Measurements from ENCODE around the gene MRPS31. TPM values are rescaled to one million over a fixed set of nuclear protein-coding genes. Genes with fewer than 3 reads are reported as not detected.
A peak's percentile ranks its signal among the peaks of the same experiment; 100 is the strongest.
"Not testable (repeated sequence)": the region's sequence is repeated elsewhere in the genome, so short reads cannot be mapped to it uniquely, and the experiment has no call there.

Gene MRPS31
- total RNA-seq, 2 donors from 2014 or later: 13.0 to 15.8 TPM

- H3K27ac Mint-ChIP-seq: peak overlapping the region; percentile 72
- no peaks in the 10 kb centered on the region for H3K36me3 Mint-ChIP-seq (ENCODE audit: low read depth)
- H3K9me3 ChIP-seq (ENCODE audit: control insufficient read depth, low read length, poor library complexity, severe bottlenecking): no peaks in the 10 kb centered on the region
- no peaks in the 10 kb centered on the region for H3K27me3 Mint-ChIP-seq
- peaks cover 26% of the 10 kb centered on the region for H3K4me1 Mint-ChIP-seq
- DNase-seq (no peak), ATAC-seq (no peak)
- H3K4me3 Mint-ChIP-seq: no peak overlapping the region
Observed at GRCh38 chr13:40765602-40766001, 5.4 kb downstream of the MRPS31 start.

DNA sequence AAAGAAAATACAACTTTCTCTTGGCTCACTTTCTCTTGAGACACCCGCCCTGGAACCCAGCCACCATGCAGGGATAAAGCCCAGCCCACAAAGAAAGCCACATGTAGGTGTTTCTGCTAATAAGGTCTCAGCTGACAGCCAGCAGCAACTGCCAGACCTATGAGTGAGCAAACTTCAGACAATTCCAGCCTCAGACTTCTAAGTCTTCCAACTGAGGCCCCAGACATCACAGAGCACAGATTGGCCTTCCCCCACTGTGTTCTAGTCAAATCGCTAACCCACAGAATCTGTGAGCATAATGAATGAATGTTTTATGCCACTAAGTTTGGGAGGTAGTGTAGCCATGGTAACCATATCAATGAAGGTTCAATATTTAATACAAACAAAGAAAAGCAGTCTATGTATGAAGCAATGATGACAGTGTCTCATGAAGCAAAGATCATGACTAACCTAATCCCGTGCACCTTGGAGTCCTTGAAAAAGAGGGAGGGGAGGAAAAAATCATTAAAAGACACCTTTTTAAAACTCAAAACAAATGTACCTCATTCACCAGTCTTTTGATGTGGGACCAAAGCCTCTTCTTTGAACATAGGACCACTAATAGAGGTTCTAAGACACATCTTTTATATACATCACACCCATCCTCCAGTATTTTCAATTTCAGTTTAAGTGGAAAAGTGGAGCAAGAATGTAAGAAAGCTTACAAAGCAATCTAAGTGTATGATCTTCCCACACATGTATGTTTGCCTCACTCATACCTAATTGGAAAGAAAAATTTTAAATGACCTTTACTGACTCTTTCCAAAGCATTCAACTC is 6.2 kb downstream of the MRPS31 start:
- Mint-ChIP-seq H3K27me3 (no peaks in the 10 kb centered on the region), H3K4me3 (peak overlapping the region; percentile 21), H3K4me1 (peaks cover 18% of the 10 kb centered on the region), H3K36me3 (ENCODE audit: low read depth) (no peaks in the 10 kb centered on the region), H3K27ac (peak overlapping the region; percentile 72)
- ATAC-seq (peak; percentile 93), DNase-seq (peak in 1 of 3 donors; percentile 25)
- no peaks in the 10 kb centered on the region for H3K9me3 ChIP-seq (ENCODE audit: control insufficient read depth, low read length, poor library complexity, severe bottlenecking)

GRCh38 chr13:40762849-40763248 is 8.1 kb downstream of the MRPS31 start:
- no peaks in the 10 kb centered on the region for H3K9me3 ChIP-seq (ENCODE audit: control insufficient read depth, low read length, poor library complexity, severe bottlenecking)
- Mint-ChIP-seq H3K27me3 (no peaks in the 10 kb centered on the region), H3K4me3 (no peak overlapping the region), H3K27ac (peak overlapping the region; percentile 54), H3K36me3 (ENCODE audit: low read depth) (peaks cover 5% of the 10 kb centered on the region), H3K4me1 (peaks cover 15% of the 10 kb centered on the region)
- ATAC-seq: no peak
- no peak for DNase-seq

- Mint-ChIP-seq H3K27ac (peak overlapping the region; percentile 32), H3K27me3 (no peaks in the 10 kb centered on the region), H3K4me1 (peaks cover 11% of the 10 kb centered on the region), H3K4me3 (no peak overlapping the region), H3K36me3 (ENCODE audit: low read depth) (peaks cover 7% of the 10 kb centered on the region)
- DNase-seq: no peak
- H3K9me3 ChIP-seq (ENCODE audit: control insufficient read depth, low read length, poor library complexity, severe bottlenecking): no peaks in the 10 kb centered on the region
- no peak for ATAC-seq
Observed at GRCh38 chr13:40758811-40759210, 12.2 kb downstream of the MRPS31 start.

GRCh38 chr13:40756042-40756441 is 14.9 kb downstream of the MRPS31 start:
- peaks cover 5% of the 10 kb centered on the region for H3K4me1 Mint-ChIP-seq
- H3K36me3 Mint-ChIP-seq (ENCODE audit: low read depth): peaks cover 8% of the 10 kb centered on the region
- no peaks in the 10 kb centered on the region for H3K9me3 ChIP-seq (ENCODE audit: control insufficient read depth, low read length, poor library complexity, severe bottlenecking)
- DNase-seq: no peak
- H3K27ac Mint-ChIP-seq: no peak overlapping the region
- no peak for ATAC-seq
- H3K4me3 Mint-ChIP-seq: no peak overlapping the region
- no peaks in the 10 kb centered on the region for H3K27me3 Mint-ChIP-seq

DNA sequence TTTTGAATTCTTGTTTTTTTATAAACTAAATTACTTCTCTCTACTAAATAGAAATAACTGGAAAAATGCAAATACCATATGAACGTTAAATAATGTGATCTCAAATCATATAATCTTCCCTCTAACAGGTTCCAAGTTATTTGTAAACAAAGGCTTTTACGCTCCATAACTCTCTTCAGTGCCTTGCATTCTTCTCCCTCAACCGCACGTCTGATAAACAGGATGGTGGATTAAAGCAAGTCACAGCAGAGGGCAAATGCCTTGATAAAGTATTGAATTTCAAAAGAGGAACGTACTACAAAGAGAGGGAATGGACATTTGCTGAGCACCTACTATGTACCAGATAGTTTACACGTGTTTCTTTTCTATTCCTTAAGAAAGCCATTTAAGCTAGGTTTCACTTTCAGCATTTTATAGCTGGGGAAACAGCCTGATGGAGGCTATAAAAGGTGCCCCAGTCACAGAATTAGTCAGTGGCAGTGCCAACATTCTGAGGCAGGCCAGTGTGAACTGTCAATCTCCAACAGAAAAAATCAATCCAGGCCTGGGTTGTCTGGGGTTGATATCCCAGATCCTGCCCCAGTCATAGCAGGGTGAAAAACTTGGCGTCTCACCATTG is 15.8 kb downstream of the MRPS31 start:
- ATAC-seq (no peak), DNase-seq (no peak)
- peaks cover 10% of the 10 kb centered on the region for H3K36me3 Mint-ChIP-seq (ENCODE audit: low read depth)
- H3K9me3 ChIP-seq (ENCODE audit: control insufficient read depth, low read length, poor library complexity, severe bottlenecking): no peaks in the 10 kb centered on the region
- no peak overlapping the region for H3K27ac Mint-ChIP-seq
- no peak overlapping the region for H3K4me3 Mint-ChIP-seq
- no peaks in the 10 kb centered on the region for H3K27me3 Mint-ChIP-seq
- peaks cover 5% of the 10 kb centered on the region for H3K4me1 Mint-ChIP-seq

- no peaks in the 10 kb centered on the region for H3K9me3 ChIP-seq (ENCODE audit: control insufficient read depth, low read length, poor library complexity, severe bottlenecking)
- H3K4me1 Mint-ChIP-seq: peaks cover 2% of the 10 kb centered on the region
- DNase-seq: no peak
- no peak for ATAC-seq
- peaks cover 3% of the 10 kb centered on the region for H3K36me3 Mint-ChIP-seq (ENCODE audit: low read depth)
- no peak overlapping the region for H3K27ac Mint-ChIP-seq
- no peak overlapping the region for H3K4me3 Mint-ChIP-seq
- no peaks in the 10 kb centered on the region for H3K27me3 Mint-ChIP-seq
Observed at GRCh38 chr13:40749327-40749726, 21.7 kb downstream of the MRPS31 start.

DNA sequence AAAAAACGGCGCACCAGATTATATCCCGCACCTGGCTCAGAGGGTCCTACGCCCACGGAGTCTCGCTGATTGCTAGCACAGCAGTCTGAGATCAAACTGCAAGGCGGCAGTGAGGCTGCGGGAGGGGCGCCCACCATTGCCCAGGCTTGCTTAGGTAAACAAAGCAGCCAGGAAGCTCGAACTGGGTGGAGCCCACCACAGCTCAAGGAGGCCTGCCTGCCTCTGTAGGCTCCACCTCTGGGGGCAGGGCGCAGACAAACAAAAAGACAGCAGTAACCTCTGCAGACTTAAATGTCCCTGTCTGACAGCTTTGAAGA is 35.8 kb downstream of the MRPS31 start:
- not testable (repeated sequence) for H3K27me3 Mint-ChIP-seq; H3K36me3 Mint-ChIP-seq (ENCODE audit: low read depth); H3K4me3 Mint-ChIP-seq; H3K9me3 ChIP-seq (ENCODE audit: control insufficient read depth, low read length, poor library complexity, severe bottlenecking); DNase-seq; ATAC-seq
- H3K4me1 Mint-ChIP-seq: peaks cover 15% of the 10 kb centered on the region
- peak overlapping the region; percentile 6 for H3K27ac Mint-ChIP-seq

GRCh38 chr13:40734536-40735231 is 36.3 kb downstream of the MRPS31 start:
- DNase-seq; ATAC-seq; H3K27me3 Mint-ChIP-seq; H3K9me3 ChIP-seq (ENCODE audit: control insufficient read depth, low read length, poor library complexity, severe bottlenecking); H3K36me3 Mint-ChIP-seq (ENCODE audit: low read depth): not testable (repeated sequence)
- peak overlapping the region; percentile 3 for H3K4me3 Mint-ChIP-seq
- H3K27ac Mint-ChIP-seq: peak overlapping the region; percentile 6
- peaks cover 15% of the 10 kb centered on the region for H3K4me1 Mint-ChIP-seq

DNA sequence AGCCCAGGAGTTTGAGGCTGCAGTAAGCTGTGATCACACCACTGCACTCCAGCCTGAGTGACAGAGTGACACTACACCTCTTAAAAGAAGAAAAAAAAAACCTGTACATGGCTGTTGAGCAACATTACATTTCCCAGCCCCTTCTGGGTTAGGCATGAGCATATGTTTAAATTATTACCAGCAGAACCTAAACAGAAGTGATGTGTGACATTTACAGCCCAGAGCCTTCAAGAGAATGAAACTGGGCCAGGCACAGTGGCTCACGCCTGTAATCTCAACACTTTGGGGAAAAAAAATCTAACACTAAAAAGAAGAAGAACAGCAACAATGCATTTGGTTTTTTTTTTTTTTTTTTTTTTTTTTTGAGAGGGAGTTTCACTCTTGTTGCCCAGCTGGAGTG is 38.3 kb downstream of the MRPS31 start:
- Mint-ChIP-seq H3K36me3 (ENCODE audit: low read depth) (peaks cover 11% of the 10 kb centered on the region), H3K4me3 (no peak overlapping the region), H3K4me1 (peaks cover 13% of the 10 kb centered on the region), H3K27me3 (no peaks in the 10 kb centered on the region), H3K27ac (peak overlapping the region; percentile 53)
- ATAC-seq (no peak), DNase-seq (no peak)
- H3K9me3 ChIP-seq (ENCODE audit: control insufficient read depth, low read length, poor library complexity, severe bottlenecking): no peaks in the 10 kb centered on the region

GRCh38 chr13:40728595-40728994 is 42.4 kb downstream of the MRPS31 start:
- no peaks in the 10 kb centered on the region for H3K27me3 Mint-ChIP-seq
- H3K36me3 Mint-ChIP-seq (ENCODE audit: low read depth): peaks cover 10% of the 10 kb centered on the region
- ATAC-seq (no peak), DNase-seq (no peak)
- no peak overlapping the region for H3K4me3 Mint-ChIP-seq
- no peaks in the 10 kb centered on the region for H3K9me3 ChIP-seq (ENCODE audit: control insufficient read depth, low read length, poor library complexity, severe bottlenecking)
- peaks cover 4% of the 10 kb centered on the region for H3K4me1 Mint-ChIP-seq
- H3K27ac Mint-ChIP-seq: no peak overlapping the region

DNA sequence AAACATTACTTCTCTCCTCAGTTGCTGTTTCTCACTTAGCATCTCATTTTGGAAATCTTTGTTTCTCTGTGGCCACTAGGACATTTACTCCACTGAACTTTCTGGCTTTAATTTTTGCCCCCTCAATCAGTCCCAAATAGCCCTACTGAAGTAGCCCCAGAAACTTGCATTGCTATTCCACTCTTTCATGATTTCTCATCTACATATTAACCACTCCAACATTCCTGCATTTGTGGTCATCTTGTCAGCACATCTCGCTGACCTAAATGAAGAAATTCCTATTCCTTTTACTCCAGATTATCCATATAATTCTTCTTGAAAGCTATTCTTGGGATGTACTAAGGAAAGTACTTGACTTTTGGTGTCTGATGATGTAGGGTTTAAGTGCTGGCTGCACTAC is 56.6 kb downstream of the MRPS31 start:
- ATAC-seq; H3K36me3 Mint-ChIP-seq (ENCODE audit: low read depth); H3K27me3 Mint-ChIP-seq; H3K27ac Mint-ChIP-seq; H3K4me1 Mint-ChIP-seq; H3K4me3 Mint-ChIP-seq; H3K9me3 ChIP-seq (ENCODE audit: control insufficient read depth, low read length, poor library complexity, severe bottlenecking); DNase-seq: not testable (repeated sequence)

DNA sequence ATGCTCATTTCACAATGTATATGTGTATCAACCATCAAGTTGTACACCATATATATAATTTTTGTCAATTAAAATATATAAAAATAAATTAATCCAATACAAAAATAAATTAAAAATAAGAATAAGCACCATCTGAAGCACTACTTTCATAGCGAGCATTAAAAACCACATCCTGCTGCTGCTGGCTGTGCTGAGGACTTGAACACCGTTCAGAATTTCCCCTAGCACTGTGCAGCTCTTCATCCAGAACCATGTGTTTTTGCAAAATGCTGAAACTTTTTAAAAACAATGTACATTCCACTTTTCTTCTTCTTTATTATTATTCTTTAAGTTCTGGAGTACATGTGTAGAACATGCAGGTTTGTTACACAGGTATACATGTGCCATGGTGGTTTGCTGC is 64.6 kb downstream of the MRPS31 start:
- ATAC-seq: peak; percentile 59
- no peak for DNase-seq
- no peaks in the 10 kb centered on the region for H3K9me3 ChIP-seq (ENCODE audit: control insufficient read depth, low read length, poor library complexity, severe bottlenecking)
- Mint-ChIP-seq H3K36me3 (ENCODE audit: low read depth) (peaks cover 2% of the 10 kb centered on the region), H3K4me1 (no peaks in the 10 kb centered on the region), H3K4me3 (no peak overlapping the region), H3K27ac (no peak overlapping the region), H3K27me3 (no peaks in the 10 kb centered on the region)
